ENCODE measurements around the gene SV2B. TPM values are rescaled to one million over a fixed set of nuclear protein-coding genes. Genes with fewer than 3 reads are reported as not detected.

Gene SV2B
- polyA plus RNA-seq, 2 of the 4 experiments (the other 2 are of a cell fraction) = 0.05 TPM; not detected in 1

DNA sequence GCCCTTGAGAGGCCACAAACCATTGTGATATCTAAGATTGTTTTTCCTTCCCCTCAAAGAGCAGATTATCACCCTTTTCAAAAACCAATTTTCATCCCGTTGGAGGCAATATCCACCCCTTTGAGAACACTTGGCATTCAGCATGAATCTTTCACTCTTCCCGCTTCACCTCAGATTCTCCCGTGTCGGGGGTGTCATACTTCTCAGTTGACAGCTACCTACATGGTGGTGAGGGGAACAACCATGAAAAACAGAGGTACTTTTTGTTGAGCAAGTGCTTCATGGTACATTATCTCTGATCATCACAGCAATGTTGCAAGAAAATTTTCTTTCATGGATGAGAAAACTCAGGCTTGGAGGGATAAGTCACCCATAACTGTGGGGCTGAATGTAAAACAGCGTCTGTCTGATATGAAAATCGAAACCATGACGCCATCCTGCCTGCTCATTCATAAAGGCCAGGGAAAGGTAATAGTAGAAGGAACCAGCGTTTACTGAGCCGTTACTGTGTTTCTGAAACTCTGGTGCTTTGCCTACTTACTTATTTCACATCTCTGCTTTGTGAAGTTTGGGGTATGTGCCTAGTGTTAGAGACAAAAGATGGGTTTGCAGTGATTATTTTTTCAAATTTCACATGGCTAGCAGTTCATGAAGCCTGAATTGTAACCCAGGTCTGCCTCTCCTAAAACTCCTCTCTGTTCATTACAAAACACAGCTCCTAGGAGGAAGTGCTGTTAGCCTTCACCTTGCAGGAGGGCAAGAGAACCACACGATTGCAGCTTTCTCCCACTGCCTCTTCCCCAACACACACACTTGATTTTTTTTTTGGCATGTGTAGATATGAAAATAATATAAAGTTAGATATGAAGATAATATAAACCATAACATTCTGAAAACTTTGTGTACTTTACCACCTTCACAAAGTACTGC lies 35.4 kb downstream of the SV2B start:
- POLR2A ChIA-PET = no interaction called here
- DNase-seq (ENCODE audit: low read depth in 1 of 2, low spot score in 1 of 2) = no peak

DNA sequence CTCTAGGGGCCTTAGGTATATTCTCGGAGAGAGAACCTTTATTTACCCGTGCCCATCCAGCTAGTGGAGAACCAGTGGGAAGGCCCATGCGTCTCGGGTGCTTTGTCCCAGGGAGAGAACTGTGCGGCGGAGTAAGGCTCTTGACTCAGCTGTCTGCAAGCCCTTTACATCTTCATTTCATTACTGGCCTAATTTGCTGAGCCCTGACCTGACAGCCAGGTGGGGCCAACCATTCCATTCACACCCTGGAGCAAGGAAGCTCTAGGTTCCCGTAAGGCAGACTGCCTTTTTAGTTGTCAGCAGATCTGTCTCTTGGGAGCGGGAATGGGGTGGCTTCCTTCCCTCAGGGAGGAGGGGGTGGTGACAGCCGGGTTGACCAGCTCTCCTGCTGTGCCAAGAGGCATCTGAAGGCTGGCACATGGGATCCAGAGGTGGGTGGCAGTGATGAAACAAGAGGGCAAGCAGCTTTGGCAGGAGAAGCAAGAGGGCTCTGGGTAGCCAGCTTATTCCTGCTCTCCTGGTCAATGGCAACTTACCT lies 36.4 kb downstream of the SV2B start:
- Histone ChIP-seq H3K4me3 (no peak overlapping the region), H3K9me3 (peaks cover 6% of the 10 kb centered on the region; the same call in 1 of the 3 replicates), H3K4me2 (no peak overlapping the region), H3K27ac (no peak overlapping the region), H3K4me1 (no peaks in the 10 kb centered on the region)
- 38% methylated on average over 9 of the region's 9 CpGs for WGBS (ENCODE audit: missing lambda C conversion rate)
- TF ChIP-seq, protein P1, sequence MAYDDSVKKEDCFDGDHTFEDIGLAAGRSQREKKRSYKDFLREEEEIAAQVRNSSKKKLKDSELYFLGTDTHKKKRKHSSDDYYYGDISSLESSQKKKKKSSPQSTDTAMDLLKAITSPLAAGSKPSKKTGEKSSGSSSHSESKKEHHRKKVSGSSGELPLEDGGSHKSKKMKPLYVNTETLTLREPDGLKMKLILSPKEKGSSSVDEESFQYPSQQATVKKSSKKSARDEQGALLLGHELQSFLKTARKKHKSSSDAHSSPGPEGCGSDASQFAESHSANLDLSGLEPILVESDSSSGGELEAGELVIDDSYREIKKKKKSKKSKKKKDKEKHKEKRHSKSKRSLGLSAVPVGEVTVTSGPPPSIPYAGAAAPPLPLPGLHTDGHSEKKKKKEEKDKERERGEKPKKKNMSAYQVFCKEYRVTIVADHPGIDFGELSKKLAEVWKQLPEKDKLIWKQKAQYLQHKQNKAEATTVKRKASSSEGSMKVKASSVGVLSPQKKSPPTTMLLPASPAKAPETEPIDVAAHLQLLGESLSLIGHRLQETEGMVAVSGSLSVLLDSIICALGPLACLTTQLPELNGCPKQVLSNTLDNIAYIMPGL (CRISPR knock-in tag; IDR thresholded peaks at IDR 0.05; ENCODE audit: borderline replicate concordance) = no peak
- TF ChIP-seq EHMT2 (IDR thresholded peaks at IDR 0.05; ENCODE audit: low read depth) (no peak), JUNB (IDR thresholded peaks at IDR 0.05) (no peak), CEBPB (IDR thresholded peaks at IDR 0.05) (no peak), RNF2 (IDR thresholded peaks at IDR 0.05; ENCODE audit: borderline replicate concordance, low read depth) (no peak), CTCF (IDR thresholded peaks at IDR 0.05) (no peak), NR3C1 (IDR thresholded peaks at IDR 0.05) (no peak)
- TF ChIP-seq, protein P2, sequence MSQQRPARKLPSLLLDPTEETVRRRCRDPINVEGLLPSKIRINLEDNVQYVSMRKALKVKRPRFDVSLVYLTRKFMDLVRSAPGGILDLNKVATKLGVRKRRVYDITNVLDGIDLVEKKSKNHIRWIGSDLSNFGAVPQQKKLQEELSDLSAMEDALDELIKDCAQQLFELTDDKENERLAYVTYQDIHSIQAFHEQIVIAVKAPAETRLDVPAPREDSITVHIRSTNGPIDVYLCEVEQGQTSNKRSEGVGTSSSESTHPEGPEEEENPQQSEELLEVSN (IDR thresholded peaks at IDR 0.05; ENCODE audit: borderline replicate concordance, low read depth) = no peak
- no peak for DNase-seq (ENCODE audit: low read depth in 1 of 2, low spot score in 1 of 2)
- FAIRE-seq = no peak
- ChIA-PET POLR2A (no interaction called here), CTCF (interaction anchor here (0.9 to 1.1 kb wide), 3 partner anchors 24 to 111 kb away, joined by 3 to 4 read pairs (median 3); no protein-coding TSS in a partner anchor)
- no peak for ATAC-seq

More for the DNA sequence above, 35.4 kb downstream of the SV2B start:
- TF ChIP-seq, protein P3, sequence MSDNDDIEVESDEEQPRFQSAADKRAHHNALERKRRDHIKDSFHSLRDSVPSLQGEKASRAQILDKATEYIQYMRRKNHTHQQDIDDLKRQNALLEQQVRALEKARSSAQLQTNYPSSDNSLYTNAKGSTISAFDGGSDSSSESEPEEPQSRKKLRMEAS (IDR thresholded peaks at IDR 0.05) = no peak
- no peak for TF ChIP-seq CHD2 (IDR thresholded peaks at IDR 0.05; ENCODE audit: low read length, partially characterized antibody)
- TF ChIP-seq PBX3 (IDR thresholded peaks at IDR 0.05) = no peak
- no peak for TF ChIP-seq TFCP2L1 (CRISPR knock-in tag; IDR thresholded peaks at IDR 0.05)
- no peak for TF ChIP-seq CEBPB (IDR thresholded peaks at IDR 0.05)
- TF ChIP-seq USF2 (IDR thresholded peaks at IDR 0.05) = no peak
- no peak for TF ChIP-seq CTCF (IDR thresholded peaks at IDR 0.05)
- TF ChIP-seq NR3C1 (IDR thresholded peaks at IDR 0.05) = no peak
- no peak for TF ChIP-seq MAFK (IDR thresholded peaks at IDR 0.05; ENCODE audit: partially characterized antibody)
- no peak for TF ChIP-seq RNF2 (IDR thresholded peaks at IDR 0.05; ENCODE audit: borderline replicate concordance, low read depth)
- TF ChIP-seq KDM1A (IDR thresholded peaks at IDR 0.05; ENCODE audit: low read depth) = no peak
- no peak for TF ChIP-seq NFE2L2 (conservative IDR thresholded peaks at IDR 0.05; ENCODE audit: low read length)
- peaks cover 6% of the 10 kb centered on the region; the same call in 1 of the 3 replicates for H3K9me3 ChIP-seq
- H3K4me2 ChIP-seq = no peak overlapping the region
- H3K4me3 ChIP-seq = no peak overlapping the region
- no peaks in the 10 kb centered on the region for H3K4me1 ChIP-seq
- no peak overlapping the region for H3K27ac ChIP-seq
- CTCF ChIA-PET = interaction anchor here (0.6 to 1.1 kb wide), 4 partner anchors 23 to 481 kb away, joined by 3 to 4 read pairs (median 4); no protein-coding TSS in a partner anchor
- FAIRE-seq = no peak
- ATAC-seq = no peak
- 22% methylated on average over 10 of the region's 10 CpGs for WGBS (ENCODE audit: missing lambda C conversion rate)
